Peyer's patch (tissue), 4 donors: ENCODE data around the gene STAT2. TPM values are rescaled to one million over a fixed set of nuclear protein-coding genes. Genes with fewer than 3 reads are reported as not detected.
"Not testable (repeated sequence)": the region's sequence is repeated elsewhere in the genome, so short reads cannot be mapped to it uniquely, and the experiment has no call there.

Source experiments
- DNase-seq, 3 donors: peaks; one replicate each; pipeline ENCODE4 v3.0.0-alpha.2; 2017 to 2019
- H3K27ac ChIP-seq, 4 donors: fragments of 200-600 bp; sonication (generic); one replicate each; pipeline ENCODE4 v1.5.1; 2016 to 2019
- H3K27me3 ChIP-seq, 2 donors: fragments of 200-600 bp; sonication (generic); one replicate each; pipeline ENCODE4 v1.5.1; 2019
- H3K36me3 ChIP-seq, 3 donors: fragments of 200-600 bp; sonication (generic); one replicate each; pipeline ENCODE4 v1.5.1; 2016 to 2019
- H3K4me1 ChIP-seq, 4 donors: fragments of 200-600 bp; sonication (generic); one replicate each; pipeline ENCODE4 v1.5.1; 2016 to 2019
- H3K4me3 ChIP-seq, 4 donors: fragments of 200-600 bp; sonication (generic); 1 replicate in 3 of 4; 2 replicates in 1 of 4; pipeline ENCODE4 v1.5.1; 2016 to 2019; ENCODE audit warnings: mild to moderate bottlenecking in 1 of 4
- H3K9me3 ChIP-seq, 4 donors: fragments of 200-600 bp; sonication (generic); one replicate each; pipeline ENCODE4 v1.5.1; 2016 to 2019; ENCODE audit warnings: mild to moderate bottlenecking in 1 of 4
- CTCF ChIP-seq, 6 experiments: fragments of 450-650 bp in 4 of 6; fragments of 200-600 bp in 2 of 6; sonication (generic) in 1 of 6; IDR thresholded peaks; one replicate each; pipeline ENCODE4 v1.5.1; 2017 to 2019; ENCODE audit warnings: antibody characterized with exemption in 6 of 6, mild to moderate bottlenecking in 3 of 6, moderate library complexity in 1 of 6
- POLR2A ChIP-seq, 2 donors: fragments of 450-650 bp; IDR thresholded peaks; one replicate each; pipeline ENCODE4 v1.5.1; 2017; ENCODE audit warnings: antibody characterized with exemption in 2 of 2, mild to moderate bottlenecking in 2 of 2, moderate library complexity in 2 of 2
- total RNA-seq, 4 donors: library from RNA; depleted of rRNA; stranded (reverse); fragments of >200 nt; gene quantifications; one replicate each; pipeline ENCODE4 v1.1.0, GENCODE V29; 2016

The STAT2 gene
- total RNA-seq, 4 donors from 2014 or later = 100 to 355 (median 164) TPM

GRCh38 chr12:56348776-56349175 lies 11.1 kb downstream of the STAT2 start:
- no peak for TF ChIP-seq CTCF (IDR thresholded peaks at IDR 0.05)
- no peak for TF ChIP-seq POLR2A (IDR thresholded peaks at IDR 0.05)
- H3K27me3 ChIP-seq = no peaks in the 10 kb centered on the region
- H3K4me3 ChIP-seq = no peak overlapping the region
- H3K36me3 ChIP-seq = peaks cover 0 to 97% (median 0%) of the 10 kb centered on the region in 3 donors
- no peaks in the 10 kb centered on the region for H3K9me3 ChIP-seq
- no peaks in the 10 kb centered on the region for H3K4me1 ChIP-seq
- peak in 1 of 3 donors; percentile 7 for DNase-seq
- H3K27ac ChIP-seq = no peak overlapping the region

GRCh38 chr12:56347255-56347654 lies 12.7 kb downstream of the STAT2 start:
- not testable (repeated sequence) for H3K27ac ChIP-seq, H3K9me3 ChIP-seq, DNase-seq, H3K4me1 ChIP-seq, H3K27me3 ChIP-seq, H3K4me3 ChIP-seq
- peaks cover 0 to 97% (median 0%) of the 10 kb centered on the region in 3 donors for H3K36me3 ChIP-seq

GRCh38 chr12:56346675-56347074 lies 13.2 kb downstream of the STAT2 start:
- TF ChIP-seq POLR2A (IDR thresholded peaks at IDR 0.05) (no peak), CTCF (IDR thresholded peaks at IDR 0.05) (no peak)
- Histone ChIP-seq H3K9me3 (no peaks in the 10 kb centered on the region), H3K27me3 (no peaks in the 10 kb centered on the region), H3K27ac (no peak overlapping the region), H3K4me3 (no peak overlapping the region), H3K36me3 (peaks cover 0 to 92% (median 0%) of the 10 kb centered on the region in 3 donors), H3K4me1 (no peaks in the 10 kb centered on the region)
- no peak for DNase-seq

DNA sequence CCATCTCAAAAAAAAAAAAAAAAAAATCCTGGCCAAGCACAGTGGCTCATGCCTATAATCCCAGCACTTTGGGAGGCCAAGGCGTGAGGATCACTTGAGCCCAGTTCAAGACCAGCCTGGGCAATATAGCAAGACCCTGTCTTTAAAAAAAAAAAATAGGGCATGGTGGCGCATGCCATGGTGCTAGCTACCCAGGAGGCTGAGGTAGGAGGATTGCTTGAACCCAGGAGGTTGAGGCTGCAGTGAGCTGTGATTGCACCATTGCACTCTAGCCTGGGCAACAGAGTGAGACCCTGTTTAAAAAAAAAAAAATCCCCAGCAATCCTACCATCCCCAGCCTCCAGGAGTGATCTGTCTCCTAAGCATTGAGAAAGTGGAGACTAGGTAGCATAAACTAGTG lies 17.6 kb downstream of the STAT2 start:
- H3K36me3 ChIP-seq = peaks cover 0 to 48% (median 0%) of the 10 kb centered on the region in 3 donors
- H3K9me3 ChIP-seq, H3K4me3 ChIP-seq, H3K27me3 ChIP-seq, DNase-seq, H3K4me1 ChIP-seq, H3K27ac ChIP-seq: not testable (repeated sequence)

GRCh38 chr12:56341616-56342015 lies 18.3 kb downstream of the STAT2 start:
- Histone ChIP-seq H3K36me3 (peaks cover 0 to 41% (median 0%) of the 10 kb centered on the region in 3 donors), H3K4me3 (no peak overlapping the region), H3K27ac (no peak overlapping the region), H3K4me1 (no peaks in the 10 kb centered on the region), H3K9me3 (no peaks in the 10 kb centered on the region), H3K27me3 (no peaks in the 10 kb centered on the region)
- no peak for DNase-seq
- TF ChIP-seq POLR2A (IDR thresholded peaks at IDR 0.05) (no peak), CTCF (IDR thresholded peaks at IDR 0.05) (no peak)

DNA sequence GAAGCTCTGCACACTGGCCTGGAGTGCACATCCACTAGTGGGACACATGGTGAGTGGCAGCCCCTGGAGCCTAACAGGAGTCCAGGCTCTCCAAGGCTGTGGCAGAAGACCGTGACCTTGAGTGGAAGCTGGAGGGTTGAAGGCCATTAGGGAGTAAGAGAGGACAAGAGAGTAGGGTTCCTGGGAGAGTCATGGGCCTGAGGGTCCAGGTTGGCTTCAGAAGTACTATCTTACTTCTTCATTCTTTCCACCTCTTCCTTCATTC lies 20.8 kb downstream of the STAT2 start:
- peak overlapping the region; percentile 40 to 75 (median 72) for H3K27ac ChIP-seq
- no peak for TF ChIP-seq CTCF (IDR thresholded peaks at IDR 0.05)
- no peak for TF ChIP-seq POLR2A (IDR thresholded peaks at IDR 0.05)
- H3K9me3 ChIP-seq = no peaks in the 10 kb centered on the region
- peaks cover 0 to 19% (median 0%) of the 10 kb centered on the region in 3 donors for H3K36me3 ChIP-seq
- H3K4me3 ChIP-seq = peak overlapping the region in 3 of 4 donors; percentile 2 to 26 (median 10)
- no peak for DNase-seq
- H3K4me1 ChIP-seq = no peaks in the 10 kb centered on the region
- no peaks in the 10 kb centered on the region for H3K27me3 ChIP-seq
